Ishikawa (cell line): ENCODE measurements around the gene RRP1.

Experiments
- CEBPB ChIP-seq: IDR thresholded peaks from 2 replicates; pipeline ENCODE4 v1.6.1; 2012
- CREB1 ChIP-seq: IDR thresholded peaks from 2 replicates; pipeline ENCODE4 v1.6.1; 2012; ENCODE audit warnings: low read depth
- EGR1 ChIP-seq: IDR thresholded peaks from 2 replicates; pipeline ENCODE4 v1.6.1; 2012
- EP300 ChIP-seq: IDR thresholded peaks from 2 replicates; pipeline ENCODE4 v1.6.1; 2012; ENCODE audit warnings: borderline replicate concordance
- FOXM1 ChIP-seq: IDR thresholded peaks from 2 replicates; pipeline ENCODE4 v1.6.1; 2012; ENCODE audit warnings: low read depth, borderline replicate concordance
- MAX ChIP-seq: IDR thresholded peaks from 2 replicates; pipeline ENCODE4 v1.6.1; 2012
- NFIC ChIP-seq: IDR thresholded peaks from 2 replicates; pipeline ENCODE4 v1.6.1; 2012
- RAD21 ChIP-seq: IDR thresholded peaks from 2 replicates; pipeline ENCODE4 v1.6.1; 2012; ENCODE audit warnings: low read depth
- TAF1 ChIP-seq: IDR thresholded peaks from 2 replicates; pipeline ENCODE4 v1.6.1; 2012; ENCODE audit warnings: low read depth, mild to moderate bottlenecking
- TCF12 ChIP-seq: IDR thresholded peaks from 2 replicates; pipeline ENCODE4 v1.6.1; 2012; ENCODE audit warnings: low read depth
- TEAD4 ChIP-seq: IDR thresholded peaks from 2 replicates; pipeline ENCODE4 v1.6.1; 2012
- YY1 ChIP-seq: IDR thresholded peaks from 2 replicates; pipeline ENCODE4 v1.6.1; 2012; ENCODE audit warnings: low read depth
- ZBTB7A ChIP-seq: IDR thresholded peaks from 2 replicates; pipeline ENCODE4 v1.6.1; 2012; ENCODE audit warnings: low read depth
- TF ChIP-seq, protein P1 (sequence below): IDR thresholded peaks from 2 replicates; pipeline ENCODE4 v1.6.1; 2012; ENCODE audit warnings: low read depth, mild to moderate bottlenecking
- TF ChIP-seq, protein P2 (sequence below): IDR thresholded peaks from 2 replicates; pipeline ENCODE4 v1.6.1; 2012

RRP1 gene

GRCh38 chr21:43771698-43772424 is 17.5 kb upstream of the RRP1 start:
- TF ChIP-seq FOXM1 = no peak
- TF ChIP-seq ZBTB7A = no peak
- no peak for TF ChIP-seq TAF1
- no peak for TF ChIP-seq TCF12
- no peak for TF ChIP-seq CREB1
- TF ChIP-seq MAX = no peak
- TF ChIP-seq, protein P1, sequence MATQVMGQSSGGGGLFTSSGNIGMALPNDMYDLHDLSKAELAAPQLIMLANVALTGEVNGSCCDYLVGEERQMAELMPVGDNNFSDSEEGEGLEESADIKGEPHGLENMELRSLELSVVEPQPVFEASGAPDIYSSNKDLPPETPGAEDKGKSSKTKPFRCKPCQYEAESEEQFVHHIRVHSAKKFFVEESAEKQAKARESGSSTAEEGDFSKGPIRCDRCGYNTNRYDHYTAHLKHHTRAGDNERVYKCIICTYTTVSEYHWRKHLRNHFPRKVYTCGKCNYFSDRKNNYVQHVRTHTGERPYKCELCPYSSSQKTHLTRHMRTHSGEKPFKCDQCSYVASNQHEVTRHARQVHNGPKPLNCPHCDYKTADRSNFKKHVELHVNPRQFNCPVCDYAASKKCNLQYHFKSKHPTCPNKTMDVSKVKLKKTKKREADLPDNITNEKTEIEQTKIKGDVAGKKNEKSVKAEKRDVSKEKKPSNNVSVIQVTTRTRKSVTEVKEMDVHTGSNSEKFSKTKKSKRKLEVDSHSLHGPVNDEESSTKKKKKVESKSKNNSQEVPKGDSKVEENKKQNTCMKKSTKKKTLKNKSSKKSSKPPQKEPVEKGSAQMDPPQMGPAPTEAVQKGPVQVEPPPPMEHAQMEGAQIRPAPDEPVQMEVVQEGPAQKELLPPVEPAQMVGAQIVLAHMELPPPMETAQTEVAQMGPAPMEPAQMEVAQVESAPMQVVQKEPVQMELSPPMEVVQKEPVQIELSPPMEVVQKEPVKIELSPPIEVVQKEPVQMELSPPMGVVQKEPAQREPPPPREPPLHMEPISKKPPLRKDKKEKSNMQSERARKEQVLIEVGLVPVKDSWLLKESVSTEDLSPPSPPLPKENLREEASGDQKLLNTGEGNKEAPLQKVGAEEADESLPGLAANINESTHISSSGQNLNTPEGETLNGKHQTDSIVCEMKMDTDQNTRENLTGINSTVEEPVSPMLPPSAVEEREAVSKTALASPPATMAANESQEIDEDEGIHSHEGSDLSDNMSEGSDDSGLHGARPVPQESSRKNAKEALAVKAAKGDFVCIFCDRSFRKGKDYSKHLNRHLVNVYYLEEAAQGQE = no peak
- TF ChIP-seq YY1 = no peak

DNA sequence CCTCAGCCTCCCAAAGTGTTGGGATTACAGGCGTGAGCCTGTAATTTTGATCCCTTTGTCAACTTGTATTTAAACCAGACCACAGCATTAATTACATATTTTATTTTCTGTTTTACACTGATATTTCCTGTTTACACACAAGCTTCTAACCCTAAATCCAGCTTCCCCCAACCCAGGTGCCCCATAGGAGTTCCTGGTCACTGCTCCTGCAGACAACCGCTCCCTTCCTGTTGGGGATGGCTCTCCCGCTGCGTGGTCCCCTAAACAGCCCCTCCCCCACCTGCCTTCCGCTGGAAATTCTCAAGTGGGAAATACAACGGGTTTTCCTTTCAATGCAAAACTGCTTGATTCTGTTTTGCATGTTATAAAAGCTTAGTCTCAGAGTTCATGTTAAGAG is 17.0 kb upstream of the RRP1 start:
- no peak for TF ChIP-seq YY1
- TF ChIP-seq ZBTB7A = no peak
- no peak for TF ChIP-seq TCF12
- TF ChIP-seq TAF1 = no peak
- TF ChIP-seq, protein P2, sequence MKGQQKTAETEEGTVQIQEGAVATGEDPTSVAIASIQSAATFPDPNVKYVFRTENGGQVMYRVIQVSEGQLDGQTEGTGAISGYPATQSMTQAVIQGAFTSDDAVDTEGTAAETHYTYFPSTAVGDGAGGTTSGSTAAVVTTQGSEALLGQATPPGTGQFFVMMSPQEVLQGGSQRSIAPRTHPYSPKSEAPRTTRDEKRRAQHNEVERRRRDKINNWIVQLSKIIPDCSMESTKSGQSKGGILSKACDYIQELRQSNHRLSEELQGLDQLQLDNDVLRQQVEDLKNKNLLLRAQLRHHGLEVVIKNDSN = no peak
- TF ChIP-seq CEBPB = no peak
- no peak for TF ChIP-seq NFIC
- no peak for TF ChIP-seq TEAD4
- TF ChIP-seq MAX = no peak
- TF ChIP-seq, protein P1 = no peak
- no peak for TF ChIP-seq EGR1
- TF ChIP-seq RAD21 = no peak
- no peak for TF ChIP-seq EP300
- TF ChIP-seq CREB1 = no peak

- TF ChIP-seq YY1 (no peak), RAD21 (no peak), CEBPB (no peak), NFIC (no peak)
Measured at GRCh38 chr21:43774163-43774562, 15.2 kb upstream of the RRP1 start.

DNA sequence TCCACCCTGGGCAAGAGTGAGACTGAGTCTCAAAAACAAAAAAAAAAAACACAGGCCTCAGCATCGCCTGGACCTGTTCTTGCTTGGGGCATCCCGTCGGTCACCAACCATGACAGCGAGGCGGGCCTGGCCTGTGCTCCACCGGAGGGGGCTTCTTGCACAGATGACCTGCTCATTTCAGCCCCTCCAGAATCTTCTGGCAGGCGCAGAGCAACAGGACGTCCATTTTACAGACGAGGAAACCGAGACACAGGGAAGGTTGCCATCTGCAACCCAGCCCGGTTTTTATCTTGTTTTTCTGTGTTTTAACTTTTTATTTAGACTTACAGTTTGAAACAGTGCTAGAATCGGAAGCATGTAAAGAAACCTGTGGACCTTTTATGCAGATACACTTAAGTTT is 14.2 kb upstream of the RRP1 start:
- TF ChIP-seq TCF12 (no peak), EGR1 (no peak), YY1 (no peak), TAF1 (no peak), EP300 (no peak), MAX (no peak), ZBTB7A (no peak), NFIC (no peak), CREB1 (no peak)

- peak; percentile 65; the same call in 1 of the 2 replicates for TF ChIP-seq MAX
- TF ChIP-seq YY1 = no peak
- no peak for TF ChIP-seq RAD21
- peak; percentile 10; the same call in 1 of the 2 replicates for TF ChIP-seq NFIC
- TF ChIP-seq TAF1 = 0 out of 2 replicates have a peak, but pooled peaks have one; percentile 58
- TF ChIP-seq, protein P1 = no peak
- TF ChIP-seq TCF12 = no peak
- TF ChIP-seq EP300 = no peak
- TF ChIP-seq TEAD4 = peak; percentile 30; the same call in 1 of the 2 replicates
- TF ChIP-seq, protein P2 = peak; percentile 98
- no peak for TF ChIP-seq ZBTB7A
- no peak for TF ChIP-seq FOXM1
- 0 out of 2 replicates have a peak, but pooled peaks have one; percentile 10 for TF ChIP-seq EGR1
- TF ChIP-seq CEBPB = no peak
- TF ChIP-seq CREB1 = no peak
Measured at GRCh38 chr21:43775795-43776430, 13.5 kb upstream of the RRP1 start, which contains the start of gene CSTB. CSTB (minus strand) TSS chr21:43776308; CDS start chr21:43776269, 39 bp downstream.
